ENCODE results near the gene FOXF1. TPM values are rescaled to one million over a fixed set of nuclear protein-coding genes. Genes with fewer than 3 reads are reported as not detected.

The FOXF1 gene
- 7.1 TPM in 2 replicates for total RNA-seq

DNA sequence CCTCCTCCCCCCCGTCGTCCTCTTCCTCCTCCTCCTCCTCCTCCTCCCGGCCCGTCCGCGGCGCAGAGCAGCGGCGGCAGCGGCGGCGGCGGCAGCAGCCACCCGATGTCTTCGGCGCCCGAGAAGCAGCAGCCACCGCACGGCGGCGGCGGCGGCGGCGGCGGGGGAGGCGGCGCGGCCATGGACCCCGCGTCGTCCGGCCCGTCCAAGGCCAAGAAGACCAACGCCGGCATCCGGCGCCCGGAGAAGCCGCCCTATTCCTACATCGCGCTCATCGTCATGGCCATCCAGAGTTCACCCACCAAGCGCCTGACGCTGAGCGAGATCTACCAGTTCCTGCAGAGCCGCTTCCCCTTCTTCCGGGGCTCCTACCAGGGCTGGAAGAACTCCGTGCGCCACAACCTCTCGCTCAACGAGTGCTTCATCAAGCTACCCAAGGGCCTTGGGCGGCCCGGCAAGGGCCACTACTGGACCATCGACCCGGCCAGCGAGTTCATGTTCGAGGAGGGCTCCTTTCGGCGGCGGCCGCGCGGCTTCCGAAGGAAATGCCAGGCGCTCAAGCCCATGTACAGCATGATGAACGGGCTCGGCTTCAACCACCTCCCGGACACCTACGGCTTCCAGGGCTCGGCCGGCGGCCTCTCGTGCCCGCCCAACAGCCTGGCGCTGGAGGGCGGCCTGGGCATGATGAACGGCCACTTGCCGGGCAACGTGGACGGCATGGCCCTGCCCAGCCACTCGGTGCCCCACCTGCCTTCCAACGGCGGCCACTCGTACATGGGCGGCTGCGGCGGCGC, at the start of gene FOXF1:
Gene FOXF1 (plus strand): TSS at position 63 of the 797 bp plus-strand sequence. CDS start 43 bp downstream, at position 106.

DNA sequence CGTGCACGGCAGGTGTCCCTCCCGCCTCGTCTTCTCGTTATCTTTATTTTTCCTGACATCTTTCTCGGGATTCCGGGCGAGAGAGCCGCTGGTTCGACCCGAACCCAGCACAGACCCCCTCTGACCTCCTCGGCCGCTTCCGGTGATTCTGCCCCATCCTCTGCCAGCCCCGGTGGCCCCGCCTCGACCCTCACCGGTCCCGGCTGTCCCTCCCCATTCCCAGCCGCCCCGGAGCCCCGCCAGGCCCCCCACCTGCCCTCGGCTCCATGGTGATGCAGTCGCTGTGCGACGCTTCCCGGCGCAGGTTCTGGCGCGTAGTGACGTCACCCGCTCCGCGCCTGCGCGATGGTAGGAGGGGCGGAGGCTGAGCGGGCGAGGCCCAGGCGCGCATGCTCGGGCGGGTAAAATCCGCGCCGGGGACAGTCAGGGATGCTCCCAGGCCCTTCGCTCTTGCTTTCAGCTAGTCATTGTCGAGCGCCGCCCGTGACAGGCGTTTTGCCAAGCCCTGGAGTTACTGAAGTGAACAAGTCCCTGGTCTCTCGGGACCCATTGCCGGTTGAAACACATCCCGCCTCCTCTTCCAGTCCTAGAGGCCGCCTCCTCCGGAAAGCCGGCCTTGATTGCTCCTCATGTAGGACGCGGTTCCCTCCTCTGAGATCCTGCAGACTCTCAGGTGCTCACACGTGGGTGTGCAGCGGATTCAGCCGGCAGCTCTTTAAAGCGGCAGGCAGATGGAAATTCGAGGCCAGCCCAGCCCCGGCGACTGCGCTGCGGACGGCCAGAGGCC, 44.8 kb downstream of the FOXF1 start, which contains the start of gene MTHFSD:
Gene MTHFSD (minus strand): TSS at position 319 of the 787 bp plus-strand sequence. CDS start 51 bp downstream, at position 268.

Other genes starting within 250 kb of the FOXF1 start
- 12.7 and 18.3 TPM in 2 replicates for gene MTHFSD, start 44.7 kb downstream of the FOXF1 start, total RNA-seq
- gene FOXC2, start 56.3 kb downstream of the FOXF1 start, total RNA-seq = 0.17 and 0.32 TPM in 2 replicates
- 5.2 and 7.2 TPM in 2 replicates for gene FOXL1, start 68.0 kb downstream of the FOXF1 start, total RNA-seq